8988T (cell line): ENCODE measurements around the gene GCK.
"Not testable (repeated sequence)": the region's sequence is repeated elsewhere in the genome, so short reads cannot be mapped to it uniquely, and the experiment has no call there.

Experiments used
- DNase-seq: peaks from one replicate; pipeline ENCODE4 v3.0.0; 2011

The GCK gene

DNA sequence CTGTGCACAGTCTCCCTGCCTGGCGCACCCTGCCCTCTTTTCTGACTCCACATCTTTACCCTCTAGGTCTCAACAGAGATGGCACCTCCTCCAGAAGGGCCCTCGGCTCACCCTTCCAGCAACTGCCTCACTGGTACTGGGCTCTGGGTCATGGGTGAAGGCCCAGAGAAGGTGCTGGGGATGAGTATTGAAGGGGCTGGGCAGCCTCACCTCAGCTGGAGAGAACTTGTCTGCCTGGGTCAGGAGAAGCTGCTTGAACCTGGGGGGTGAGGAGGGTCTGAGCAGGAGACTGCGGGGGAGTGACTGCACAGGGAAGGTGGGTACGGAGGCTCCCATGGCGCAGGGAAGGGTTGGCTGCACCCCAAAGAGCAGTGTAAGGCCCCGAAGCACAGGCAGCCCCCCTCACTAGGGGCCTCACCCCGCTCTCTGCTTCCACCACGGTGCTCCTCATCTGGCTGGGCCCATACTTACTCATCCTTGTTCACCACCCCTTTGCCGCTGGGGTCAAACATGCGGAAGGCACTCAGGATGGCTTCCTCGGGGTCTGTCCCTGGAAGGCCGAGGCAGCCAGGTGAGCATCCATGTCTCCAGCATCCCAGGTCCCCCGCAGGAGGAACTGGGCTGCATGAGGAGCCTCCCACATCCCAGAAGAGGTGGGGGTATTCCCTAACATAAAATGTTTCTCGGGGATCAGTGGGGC lies 49.8 kb downstream of the GCK start:
- DNase-seq = no peak

- DNase-seq = no peak
Observed at GRCh38 chr7:44138698-44139097, 50.5 kb downstream of the GCK start.

DNA sequence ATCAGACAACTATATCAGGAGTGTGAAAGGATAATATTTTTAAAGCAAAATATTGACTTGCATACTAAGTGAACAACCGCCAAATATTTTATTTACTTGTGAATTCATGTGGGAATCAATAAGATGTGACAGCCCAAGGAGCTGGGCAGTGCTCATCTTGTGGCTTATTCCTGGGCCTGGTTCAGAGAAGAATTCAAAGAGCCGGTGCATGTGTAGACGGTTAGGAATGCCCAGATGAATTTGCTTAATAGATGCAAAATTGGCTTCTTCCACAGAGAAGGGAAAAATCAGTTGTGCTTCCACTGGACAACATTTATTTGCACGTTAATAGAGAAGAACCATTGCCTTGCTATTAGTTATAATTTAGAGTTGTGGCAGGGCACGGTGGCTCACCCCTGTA lies 52.5 kb downstream of the GCK start:
- no peak for DNase-seq

- no peak for DNase-seq
Observed at GRCh38 chr7:44134943-44135628, 54.2 kb downstream of the GCK start.

DNA sequence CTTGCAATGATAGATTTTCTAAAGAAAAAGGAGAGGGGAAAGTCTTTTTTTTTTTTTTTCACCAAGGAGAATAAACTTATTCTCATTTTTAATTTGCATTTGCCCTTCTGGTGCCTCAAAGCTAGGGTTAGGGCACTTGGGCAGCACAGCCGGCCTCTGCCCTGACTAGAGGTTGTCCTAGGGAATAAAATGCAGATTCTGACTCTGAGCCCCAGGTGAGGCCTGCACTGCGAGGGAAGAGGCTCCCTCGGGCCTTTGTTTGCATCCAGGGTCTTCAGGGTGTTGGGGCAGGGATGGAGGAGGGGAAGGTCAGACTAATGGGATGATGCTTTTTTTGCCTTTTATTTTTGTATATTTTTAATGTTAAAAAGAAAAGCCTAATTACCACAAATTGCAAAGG lies 55.9 kb downstream of the GCK start:
- DNase-seq = no peak

DNA sequence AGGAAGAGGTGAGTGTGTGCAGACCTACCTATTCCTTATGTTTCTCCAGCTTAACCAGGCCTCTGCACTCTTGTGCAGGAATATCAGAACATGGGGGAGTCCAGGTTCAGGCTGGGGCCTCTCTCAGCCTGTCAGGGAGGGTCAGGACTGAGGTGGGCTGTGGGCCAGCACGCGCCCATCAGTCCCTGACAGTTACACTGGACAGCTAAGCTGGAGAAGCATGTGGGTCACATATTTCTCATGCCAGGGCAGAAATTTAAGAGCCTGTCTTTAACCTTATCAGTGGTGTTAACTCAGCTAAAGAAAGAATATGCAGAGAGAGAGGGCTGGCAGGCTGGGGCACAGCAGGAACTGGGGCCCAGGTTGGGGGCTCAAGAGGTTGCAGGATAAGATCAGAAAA lies 57.2 kb downstream of the GCK start:
- no peak for DNase-seq

GRCh38 chr7:44131173-44132029 lies 57.8 kb downstream of the GCK start:
- no peak for DNase-seq

DNA sequence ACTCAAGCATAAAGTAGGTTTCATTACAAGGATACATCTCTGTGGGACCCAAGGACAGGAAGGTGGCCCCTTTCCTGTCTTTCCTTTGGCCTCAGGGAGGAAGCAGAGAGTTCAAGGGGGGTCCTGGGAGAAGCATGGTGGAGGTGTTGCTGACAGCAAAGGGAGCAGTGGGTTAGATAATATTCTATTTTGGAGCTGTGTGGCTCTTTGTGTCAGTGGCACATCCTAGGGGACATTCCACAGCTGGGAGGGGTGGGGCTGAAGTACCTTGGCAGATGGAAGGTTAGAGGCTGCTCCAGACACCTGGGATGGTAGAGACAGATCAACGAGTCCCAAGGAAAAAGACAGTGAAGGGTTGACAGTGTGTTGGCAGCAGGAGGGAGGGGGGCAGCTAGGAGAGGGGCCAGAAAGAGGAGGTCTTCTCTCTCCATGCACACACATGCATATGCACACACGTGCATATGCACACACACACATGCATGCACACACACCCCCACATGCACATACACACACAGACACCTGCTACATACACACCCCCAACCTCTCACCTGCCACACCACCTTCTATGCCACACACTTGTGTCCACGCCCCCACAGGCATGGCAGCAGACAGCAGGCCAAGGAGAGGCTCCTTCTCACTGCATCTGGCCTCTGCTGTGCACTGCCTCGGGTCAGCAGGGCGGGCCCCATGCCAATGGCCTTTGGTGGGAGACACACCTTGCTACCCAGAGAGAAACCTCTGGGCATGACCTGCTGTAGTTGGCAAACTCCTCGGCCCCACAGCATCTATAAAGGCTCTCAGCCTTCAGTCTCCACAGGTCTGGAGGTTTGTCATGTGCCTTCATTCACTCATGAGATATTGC lies 60.3 kb downstream of the GCK start:
- no peak for DNase-seq

DNA sequence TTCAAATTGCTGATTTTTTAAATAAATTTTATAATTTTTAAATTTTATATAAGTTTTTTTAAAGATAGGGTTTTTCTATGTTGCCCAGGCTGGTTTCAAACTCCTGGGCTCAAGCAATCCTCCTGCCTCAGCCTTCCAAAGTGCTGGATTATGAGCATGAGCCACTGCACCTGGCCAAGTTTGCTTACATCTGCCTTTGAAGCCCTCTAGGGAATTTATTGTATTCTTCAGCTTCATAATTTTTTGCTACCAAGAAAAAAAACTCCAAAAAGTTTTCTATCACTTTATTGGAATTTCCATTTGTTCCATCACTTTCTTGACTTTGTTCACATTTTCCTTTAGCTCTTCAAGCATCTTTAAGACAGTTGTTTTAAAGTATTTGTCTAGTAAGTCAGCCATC lies 62.1 kb downstream of the GCK start:
- no peak for DNase-seq

DNA sequence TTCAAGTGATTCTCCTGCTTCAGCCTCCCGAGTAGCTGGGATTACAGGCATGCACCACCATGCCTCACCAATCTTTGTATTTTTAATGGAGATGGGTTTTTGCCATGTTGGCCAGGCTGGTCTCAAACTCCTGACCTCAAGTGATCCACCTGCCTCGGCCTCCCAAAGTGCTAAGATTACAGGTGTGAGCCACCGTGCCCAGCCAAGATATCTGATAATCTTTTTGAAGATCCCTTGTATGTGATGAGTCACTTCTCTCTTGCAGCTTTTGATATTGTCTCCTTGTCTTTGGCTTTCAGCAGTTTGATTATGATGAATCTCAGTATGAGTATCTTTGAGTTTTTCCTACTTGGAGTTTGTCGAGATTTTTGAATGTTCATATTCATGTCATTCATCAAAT lies 62.7 kb downstream of the GCK start:
- not testable (repeated sequence) for DNase-seq

DNA sequence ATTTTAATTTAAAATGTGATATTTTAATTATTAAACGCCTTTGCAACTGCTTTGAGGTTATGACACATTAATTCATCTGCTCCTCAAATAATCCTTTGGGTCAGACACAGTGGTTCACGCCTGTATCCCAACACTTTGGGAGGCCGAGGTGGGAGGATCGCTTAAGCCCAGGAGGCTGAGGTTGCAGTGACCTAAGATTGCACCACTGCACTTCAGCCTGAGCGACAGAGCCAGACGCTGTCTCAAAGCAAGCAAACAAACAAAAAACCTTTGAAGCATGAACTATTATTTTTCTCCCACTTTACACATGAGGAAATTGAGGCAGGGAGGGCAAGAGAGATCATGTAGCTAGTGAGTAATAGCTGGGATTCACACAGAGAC lies 64.4 kb downstream of the GCK start:
- no peak for DNase-seq

DNA sequence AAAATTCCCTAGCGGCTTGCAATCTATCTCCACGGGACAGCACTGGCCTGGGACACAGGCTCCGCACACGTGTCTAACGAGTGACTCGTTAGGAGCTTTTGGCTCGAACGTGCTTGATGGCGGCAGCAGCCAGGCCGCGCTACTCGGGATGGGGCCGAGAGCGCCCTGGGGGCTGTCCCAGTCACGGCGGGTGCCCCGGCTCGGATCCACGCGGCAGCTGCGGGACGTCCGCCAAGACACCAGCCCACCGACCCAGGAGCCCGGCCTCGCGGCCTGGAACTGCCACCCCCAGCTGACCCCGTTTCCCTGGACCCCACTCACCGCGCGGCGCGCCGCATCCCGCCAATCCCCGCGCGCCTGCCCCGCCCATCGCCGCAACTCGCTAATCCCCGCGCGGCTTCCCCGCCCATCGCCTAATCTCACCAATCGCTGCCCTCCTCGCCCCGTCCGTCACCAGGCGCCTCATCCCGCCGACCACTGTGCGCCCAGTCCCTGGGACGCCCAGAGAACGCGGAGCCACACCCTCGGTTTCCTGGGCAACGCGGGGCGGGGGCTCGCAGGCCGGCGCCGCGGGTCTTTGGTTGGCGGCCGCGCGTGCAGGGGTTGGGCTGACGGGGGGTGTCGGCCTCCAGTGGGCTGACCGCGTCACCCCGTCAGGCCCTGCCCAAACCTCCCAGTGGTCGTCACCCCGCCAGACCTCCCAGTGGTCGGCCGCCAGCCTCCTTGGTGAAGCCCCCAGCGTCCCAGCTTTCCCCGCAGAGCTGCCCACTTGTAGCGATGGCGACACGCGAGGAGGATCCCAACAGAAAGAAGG lies 65.8 kb downstream of the GCK start, which contains the start of gene POLD2:
Gene POLD2, minus strand, starts transcription at position 359 of the 814 bp plus-strand sequence. CDS start 1,495 bp downstream, outside the sequence.
- peak; percentile 97 for DNase-seq

DNA sequence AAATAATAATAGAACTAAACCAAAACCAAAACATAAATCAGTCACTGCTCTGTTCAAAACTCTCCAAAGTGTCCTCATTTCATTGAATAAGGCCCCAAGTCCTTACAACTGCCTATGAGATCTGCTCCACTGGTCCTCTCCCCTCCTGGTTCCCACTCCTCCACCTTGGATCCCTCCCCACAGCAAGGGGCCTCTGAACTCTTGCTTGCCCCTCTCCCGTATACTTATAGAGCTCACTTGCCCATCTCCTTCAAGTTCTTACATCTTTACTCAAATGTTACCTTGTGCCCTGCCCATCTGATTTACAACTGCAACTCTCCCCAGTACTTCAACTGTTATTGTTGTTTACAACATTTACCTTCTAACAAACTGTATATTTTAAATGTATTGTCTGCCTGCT lies 66.7 kb downstream of the GCK start:
- DNase-seq = no peak

- DNase-seq = no peak
Observed at GRCh38 chr7:44121761-44122420, 67.3 kb downstream of the GCK start.

- DNase-seq = no peak
Observed at GRCh38 chr7:44120395-44120794, 68.8 kb downstream of the GCK start.

- no peak for DNase-seq
Observed at GRCh38 chr7:44119829-44120380, 69.3 kb downstream of the GCK start.

- DNase-seq = no peak
Observed at GRCh38 chr7:44117801-44118429, 71.3 kb downstream of the GCK start.

DNA sequence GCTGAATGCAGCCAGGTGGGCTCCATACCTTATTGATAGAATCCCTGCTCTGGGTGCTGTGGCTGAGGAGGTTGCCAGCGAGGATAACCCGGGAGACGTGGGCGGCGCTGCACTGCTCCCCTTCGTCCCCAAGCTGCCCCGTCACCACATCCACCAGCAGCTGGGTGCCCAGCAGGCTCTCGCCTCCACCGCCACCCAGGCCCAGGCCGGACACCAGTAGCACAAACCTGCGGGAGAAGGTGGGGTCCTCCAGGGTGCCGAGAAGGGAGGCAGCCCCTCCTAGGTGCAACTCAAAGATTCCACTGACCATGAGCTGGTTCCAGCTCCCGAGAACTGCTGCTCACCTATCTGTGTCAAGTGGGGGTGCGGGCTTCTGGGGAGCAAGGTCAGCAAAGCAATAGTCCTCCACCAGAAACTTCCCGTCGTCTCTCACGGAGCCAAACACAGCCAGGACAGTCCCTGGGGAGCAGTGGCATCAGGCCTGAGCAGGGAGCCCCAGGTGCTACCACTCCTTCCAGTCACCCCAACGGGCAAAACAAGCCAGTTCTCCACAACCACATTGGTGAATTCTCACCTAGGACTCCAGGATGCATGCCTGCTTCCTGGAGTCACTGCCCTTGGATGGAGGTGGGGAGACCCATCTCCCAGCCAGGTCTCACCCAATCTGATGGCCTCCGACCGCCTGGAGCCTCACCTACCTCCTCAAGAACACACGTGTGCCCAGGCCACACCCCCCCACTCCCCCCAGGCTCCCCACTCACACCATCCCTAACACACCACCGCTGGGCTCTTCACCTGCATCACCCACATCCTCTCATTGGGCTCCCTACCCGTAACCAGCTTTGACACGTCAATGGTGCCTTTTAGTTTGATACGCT lies 72.2 kb downstream of the GCK start:
- no peak for DNase-seq

DNA sequence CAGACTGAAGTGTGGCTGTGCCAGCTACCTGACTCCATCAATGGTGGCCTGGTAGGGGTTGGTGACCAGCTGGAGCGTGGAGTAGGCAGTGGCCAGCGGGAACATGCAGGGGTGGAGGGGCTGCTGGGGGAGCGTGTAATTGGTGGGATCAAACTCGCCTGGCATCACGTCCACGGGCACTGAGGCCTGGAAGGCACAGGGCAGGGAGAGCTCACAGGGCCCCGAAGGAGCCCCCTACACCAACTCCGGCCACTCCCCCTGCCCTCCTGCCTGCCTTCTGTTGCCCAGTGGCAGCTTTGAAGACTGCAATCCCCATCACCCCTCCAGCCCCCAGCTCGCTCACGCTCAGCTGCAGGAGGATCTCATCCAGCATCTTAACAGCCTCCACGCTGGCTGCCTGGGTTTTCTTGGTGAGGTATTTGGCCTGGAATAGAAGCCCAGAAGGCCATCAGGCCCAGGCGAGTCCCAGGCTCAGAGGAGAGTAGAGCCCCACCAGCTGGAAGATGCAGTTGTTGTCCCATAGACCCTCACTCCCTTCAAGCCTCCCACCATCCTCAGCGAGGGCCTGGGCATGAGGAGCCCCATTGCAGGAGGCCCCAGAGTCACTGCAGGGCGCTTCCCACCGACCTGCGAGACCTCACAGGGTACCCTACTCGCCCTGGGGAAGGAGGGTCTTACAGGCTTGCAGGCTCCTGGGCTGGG lies 73.0 kb downstream of the GCK start:
- DNase-seq = no peak
